GM12865 (cell line): Measurements from ENCODE around the gene EMILIN2.

ENCODE experiments used
- DNase-seq: peaks from one replicate; pipeline ENCODE4 v3.0.0; 2010; ENCODE audit warnings: low read depth
- H3K4me3 ChIP-seq: 2 replicates; pipeline ENCODE4 v1.5.1; 2011; ENCODE audit warnings: mild to moderate bottlenecking, low read depth, low read length, control low read depth
- CTCF ChIP-seq: IDR thresholded peaks from 2 replicates; pipeline ENCODE4 v1.5.1; 2011; ENCODE audit warnings: low read length, control low read depth, low read depth, inconsistent platforms; ENCODE audit not compliant: insufficient read depth; ENCODE audit errors: missing control alignments

EMILIN2 gene

GRCh38 chr18:2869207-2869606, 22.4 kb downstream of the EMILIN2 start:
- TF ChIP-seq CTCF, result no peak

GRCh38 chr18:2871111-2871720, 24.4 kb downstream of the EMILIN2 start:
- TF ChIP-seq CTCF, result no peak
- DNase-seq, result no peak

More at GRCh38 chr18:2869207-2869606, 22.4 kb downstream of the EMILIN2 start:
- H3K4me3 ChIP-seq, result no peak overlapping the region
- DNase-seq, result no peak

GRCh38 chr18:2872095-2872494, 25.3 kb downstream of the EMILIN2 start:
- no peak overlapping the region for H3K4me3 ChIP-seq
- TF ChIP-seq CTCF, result no peak
- no peak for DNase-seq

More at GRCh38 chr18:2871111-2871720, 24.4 kb downstream of the EMILIN2 start:
- H3K4me3 ChIP-seq, result no peak overlapping the region

GRCh38 chr18:2874765-2875164, 28.0 kb downstream of the EMILIN2 start:
- DNase-seq, result no peak
- TF ChIP-seq CTCF, result no peak
- no peak overlapping the region for H3K4me3 ChIP-seq

GRCh38 chr18:2878656-2879330, 32.0 kb downstream of the EMILIN2 start:
- no peak for DNase-seq
- no peak overlapping the region for H3K4me3 ChIP-seq
- no peak for TF ChIP-seq CTCF

- no peak for TF ChIP-seq CTCF
- no peak overlapping the region for H3K4me3 ChIP-seq
- DNase-seq, result no peak
Observed at GRCh38 chr18:2879889-2880288, 33.1 kb downstream of the EMILIN2 start.
